H1 (cell line): ENCODE measurements around the gene EMP2. TPM values are rescaled to one million over a fixed set of nuclear protein-coding genes. Genes with fewer than 3 reads are reported as not detected.
"Not testable (repeated sequence)": the region's sequence is repeated elsewhere in the genome, so short reads cannot be mapped to it uniquely, and the experiment has no call there.

ENCODE experiments used
- CTCF ChIA-PET: fragments of 300-600 bp; sonication (Branson Sonifier 250); formaldehyde crosslinking; loops from one replicate; lab custom pipeline; 2021; ENCODE audit not compliant: partially characterized antibody; lab: Charles Lee
- POLR2A ChIA-PET: fragments of 300-600 bp; sonication (Branson Sonifier 250); formaldehyde crosslinking; loops from one replicate; lab custom pipeline; 2021; ENCODE audit warnings: inconsistent platforms; ENCODE audit not compliant: partially characterized antibody; lab: Charles Lee
- DNase-seq, 2 experiments: peaks; one replicate each; pipeline versions ENCODE4 v3.0.0 to v3.0.0-alpha.2; 2010 to 2022; ENCODE audit warnings: low spot score in 2 of 2, low read depth in 1 of 2, mixed read lengths in 1 of 2
- FAIRE-seq: peaks from 2 replicates; lab custom pipeline; 2011; peaks lifted over from hg19 to GRCh38; lab: Jason Lieb, UNC
- H2AFZ ChIP-seq: 2 replicates; pipeline ENCODE4 v1.8.1; 2012; ENCODE audit warnings: low read length, inconsistent platforms
- H2AK5ac ChIP-seq: 2 replicates; pipeline ENCODE4 v1.6.1; 2013; ENCODE audit warnings: low read depth, low read length
- H2BK120ac ChIP-seq: replicated peaks from 2 replicates; pipeline ENCODE3; 2013; ENCODE audit warnings: low read depth, low read length, inconsistent platforms
- H2BK12ac ChIP-seq: 2 replicates; pipeline ENCODE4 v1.6.1; 2013; ENCODE audit warnings: low read depth, low read length
- H2BK15ac ChIP-seq: 2 replicates; pipeline ENCODE4 v1.6.1; 2013; ENCODE audit warnings: low read length
- H2BK20ac ChIP-seq: 2 replicates; pipeline ENCODE4 v1.6.1; 2013; ENCODE audit warnings: low read length
- H2BK5ac ChIP-seq: 2 replicates; pipeline ENCODE4 v1.6.1; 2013; ENCODE audit warnings: low read depth, low read length
- H3K14ac ChIP-seq: 2 replicates; pipeline ENCODE4 v1.6.1; 2013; ENCODE audit warnings: inconsistent platforms; ENCODE audit not compliant: insufficient read length
- H3K18ac ChIP-seq: 2 replicates; pipeline ENCODE4 v1.6.1; 2013; ENCODE audit warnings: low read length; ENCODE audit errors: extremely low read depth
- H3K23ac ChIP-seq: 2 replicates; pipeline ENCODE4 v1.6.1; 2013; ENCODE audit warnings: inconsistent platforms; ENCODE audit not compliant: insufficient read length
- H3K23me2 ChIP-seq: 2 replicates; pipeline ENCODE4 v1.6.1; 2013; ENCODE audit warnings: low read depth, low read length
- H3K27ac ChIP-seq: 2 replicates; pipeline ENCODE4 v1.6.1; 2011; ENCODE audit warnings: low read depth, low read length, inconsistent platforms
- H3K27me3 ChIP-seq, 4 experiments: replicated peaks in 1 of 4; 1 replicate in 1 of 4; 2 replicates in 3 of 4; pipeline versions ENCODE4 v1.6.1 to v1.8.1; 2011 to 2013; ENCODE audit warnings: low read length in 3 of 4, mild to moderate bottlenecking in 3 of 4, inconsistent platforms in 2 of 4, mixed read lengths in 2 of 4, moderate library complexity in 1 of 4; ENCODE audit not compliant: control insufficient read depth in 3 of 4, insufficient read depth in 3 of 4; ENCODE audit errors: extremely low read depth in 1 of 4
- H3K36me3 ChIP-seq, 4 experiments: 2 replicates each; pipeline versions ENCODE4 v1.6.1 to v1.8.1; 2011 to 2013; ENCODE audit warnings: mild to moderate bottlenecking in 4 of 4, low read length in 3 of 4, moderate library complexity in 2 of 4, control low read depth in 1 of 4, inconsistent platforms in 1 of 4; ENCODE audit not compliant: insufficient read depth in 4 of 4, control insufficient read depth in 2 of 4
- H3K4ac ChIP-seq: replicated peaks from 2 replicates; pipeline ENCODE3; 2013; ENCODE audit warnings: low read length, low read depth, mixed read lengths, inconsistent platforms; ENCODE audit not compliant: insufficient read length
- H3K4me1 ChIP-seq, 4 experiments: replicated peaks in 1 of 4; 1 replicate in 1 of 4; 2 replicates in 3 of 4; pipeline versions ENCODE4 v1.6.1 to v1.8.1; 2011 to 2013; ENCODE audit warnings: low read length in 3 of 4, inconsistent platforms in 2 of 4, mixed read lengths in 1 of 4; ENCODE audit not compliant: insufficient read depth in 4 of 4, control insufficient read depth in 3 of 4
- H3K4me2 ChIP-seq, 2 experiments: 2 replicates each; pipeline versions ENCODE4 v1.6.1 to v1.8.1; 2011 to 2013; ENCODE audit warnings: low read depth in 2 of 2, low read length in 2 of 2, control low read depth in 1 of 2, inconsistent platforms in 1 of 2, mild to moderate bottlenecking in 1 of 2; ENCODE audit not compliant: insufficient read depth in 1 of 2
- H3K4me3 ChIP-seq, 4 experiments: fragments of 200-600, 300-600 bp in 1 of 4; sonication (generic), shearing (Covaris generic), sonication (Bioruptor Twin) in 1 of 4; 2 replicates each; pipeline versions ENCODE4 v1.5.1 to v1.8.1; 2011 to 2016; ENCODE audit warnings: low read length in 4 of 4, low read depth in 3 of 4, control low read depth in 2 of 4, inconsistent platforms in 2 of 4, mild to moderate bottlenecking in 2 of 4, mixed read lengths in 1 of 4, moderate library complexity in 1 of 4; ENCODE audit not compliant: insufficient read depth in 2 of 4; ENCODE audit errors: extremely low read depth in 1 of 4
- H3K56ac ChIP-seq: replicated peaks from 2 replicates; pipeline ENCODE3; 2013; ENCODE audit warnings: low read depth, mild to moderate bottlenecking, mixed read lengths, low read length, inconsistent platforms; ENCODE audit not compliant: insufficient read length
- H3K79me1 ChIP-seq: 2 replicates; pipeline ENCODE4 v1.6.1; 2013; ENCODE audit warnings: low read depth, low read length, control low read depth
- H3K79me2 ChIP-seq, 2 experiments: 2 replicates each; pipeline versions ENCODE4 v1.6.1 to v1.8.1; 2012 to 2013; ENCODE audit warnings: low read length in 2 of 2, mild to moderate bottlenecking in 2 of 2, inconsistent platforms in 1 of 2; ENCODE audit not compliant: insufficient read depth in 2 of 2, control insufficient read depth in 1 of 2
- H3K9ac ChIP-seq, 4 experiments: replicated peaks in 1 of 4; 1 replicate in 1 of 4; 2 replicates in 3 of 4; pipeline versions ENCODE4 v1.6.1 to v1.8.1; 2011 to 2013; ENCODE audit warnings: low read depth in 3 of 4, low read length in 3 of 4, control low read depth in 2 of 4, mild to moderate bottlenecking in 2 of 4, moderate library complexity in 2 of 4, inconsistent platforms in 1 of 4; ENCODE audit errors: extremely low read depth in 1 of 4
- H3K9me3 ChIP-seq, 2 experiments: 2 replicates each; pipeline versions ENCODE4 v1.6.1 to v1.8.1; 2012 to 2013; ENCODE audit warnings: mild to moderate bottlenecking in 2 of 2, moderate library complexity in 2 of 2, control low read depth in 1 of 2, inconsistent platforms in 1 of 2, low read depth in 1 of 2, low read length in 1 of 2, mixed read lengths in 1 of 2; ENCODE audit not compliant: insufficient read depth in 2 of 2
- H4K20me1 ChIP-seq, 2 experiments: replicated peaks in 1 of 2; 2 replicates each; pipeline versions ENCODE3 to v1.8.1; 2011 to 2013; ENCODE audit warnings: inconsistent platforms in 2 of 2, low read length in 2 of 2, mild to moderate bottlenecking in 1 of 2; ENCODE audit not compliant: insufficient read depth in 2 of 2, control insufficient read depth in 1 of 2
- H4K5ac ChIP-seq: 2 replicates; pipeline ENCODE4 v1.6.1; 2013; ENCODE audit warnings: low read length, low read depth, mixed read lengths, inconsistent platforms; ENCODE audit not compliant: insufficient read length
- H4K8ac ChIP-seq: 2 replicates; pipeline ENCODE4 v1.8.0; 2013; ENCODE audit warnings: mild to moderate bottlenecking, moderate library complexity, low read length, inconsistent platforms; ENCODE audit not compliant: insufficient read depth; ENCODE audit errors: extremely low read depth
- H4K91ac ChIP-seq: replicated peaks from 2 replicates; pipeline ENCODE3; 2013; ENCODE audit warnings: low read length, mixed read lengths, inconsistent platforms; ENCODE audit not compliant: insufficient read length
- WGBS, 2 experiments: shearing (Covaris generic) in 1 of 2; methylation state at CpG; one replicate each; pipeline versions ENCODE4 v1.1.6 to v1.1.7; 2013 to 2015; ENCODE audit warnings: low lambda C conversion rate in 2 of 2, mixed read lengths in 2 of 2, inconsistent platforms in 1 of 2, low coverage in 1 of 2, missing lambda C conversion rate in 1 of 2; ENCODE audit not compliant: insufficient replicate concordance in 2 of 2, insufficient coverage in 1 of 2, insufficient read length in 1 of 2; ENCODE audit errors: extremely low coverage in 1 of 2, missing lambda C conversion rate in 1 of 2; 5-methylcytosine and 5-hydroxymethylcytosine counted together
- polyA plus RNA-seq, 7 experiments: library from polyadenylated mRNA; depleted of rRNA in 3 of 7; stranded (reverse) in 5 of 7; unstranded in 2 of 7; fragments of >200 nt in 5 of 7; fragments of 200-250 nt in 2 of 7; gene quantifications; 1 replicate in 5 of 7; 2 replicates in 1 of 7; 4 replicates in 1 of 7; pipeline versions ENCODE4 v1.2.1 to v1.2.3, GENCODE V29; 2011 to 2013; ENCODE audit warnings: missing spikeins in 2 of 7, mixed read lengths in 2 of 7
- total RNA-seq: library from RNA; stranded (reverse); fragmentation: NEBNext Ultra II Directional; extraction: Animal tissue kit (Norgen Biotek cat#: 25700); gene quantifications from 2 replicates; pipeline ENCODE4 v1.2.1, GENCODE V29; 2021

The EMP2 gene
- total and polyA plus RNA-seq, 2 of the 8 experiments (the other 6 are each of a cell fraction or from before 2014, with no cell fraction given) = 22.6 to 23.3 TPM

DNA sequence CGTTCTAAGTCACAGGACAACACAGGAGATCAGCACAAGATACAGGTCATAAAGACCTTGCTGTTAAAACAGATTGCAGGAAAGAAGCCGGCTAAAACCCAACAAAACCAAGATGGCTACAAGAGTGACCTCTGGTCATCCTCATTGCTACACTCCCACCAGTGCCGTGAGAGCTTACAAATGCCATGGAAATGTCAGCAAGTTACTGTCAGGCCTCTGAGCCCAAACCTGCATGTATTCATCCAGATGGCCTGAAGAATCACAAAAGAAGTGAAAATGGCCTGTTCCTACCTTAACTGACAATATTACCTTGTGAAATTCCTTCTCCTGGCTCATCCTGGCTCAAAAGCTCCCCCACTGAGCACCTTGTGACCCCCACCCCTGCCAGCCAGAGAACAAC is 75.1 kb downstream of the EMP2 start:
- Histone ChIP-seq H3K9ac (peak overlapping the region in 1 of 4 experiments; percentile 1; a peak in 1 of 7 replicates), H2BK5ac (peak overlapping the region; percentile 99), H2BK120ac (peak overlapping the region; percentile 14), H3K4me1 (peaks cover 0 to 17% (median 5%) of the 10 kb centered on the region in 4 experiments; a peak in 4 of 7 replicates), H2BK12ac (peak overlapping the region; percentile 94), H3K18ac (peak overlapping the region; percentile 52; the same call in 1 of the 2 replicates), H2BK15ac (peak overlapping the region; percentile 25; the same call in 1 of the 2 replicates), H2AK5ac (peak overlapping the region; percentile 59), H3K4me2 (peak overlapping the region in 1 of 2 experiments; percentile 9; a peak in 1 of 4 replicates), H2BK20ac (peak overlapping the region; percentile 99; the same call in 1 of the 2 replicates), H4K91ac (peak overlapping the region; percentile 88), H3K27ac (peak overlapping the region; percentile 83)
- not testable (repeated sequence) for H3K79me1 ChIP-seq, H3K9me3 ChIP-seq, H4K8ac ChIP-seq, H3K4ac ChIP-seq, H3K36me3 ChIP-seq, FAIRE-seq, H3K4me3 ChIP-seq, H3K14ac ChIP-seq, H2AFZ ChIP-seq, DNase-seq, H3K79me2 ChIP-seq, H4K5ac ChIP-seq, H4K20me1 ChIP-seq, H3K56ac ChIP-seq, H3K23me2 ChIP-seq, H3K27me3 ChIP-seq, H3K23ac ChIP-seq
- ChIA-PET CTCF (interaction anchor here (0.7 to 1.9 kb wide), 8 partner anchors 12 to 249 kb away, joined by 3 to 5 read pairs (median 4); no protein-coding TSS in a partner anchor), POLR2A (interaction anchor here (0.7 to 2.3 kb wide), 5 partner anchors 12 to 232 kb away, joined by 3 to 8 read pairs (median 3); no protein-coding TSS in a partner anchor)
- 49% methylated on average over 3 of the region's 3 CpGs; no CpG with 5 or more reads in 1 of the 2 experiments for WGBS, 2 experiments
